KMS-11 (cell line): Measurements from ENCODE around the gene PRPF31.

ENCODE experiments used
- H2AFZ ChIP-seq: fragments of 200-600 bp; sonication (generic); 2 replicates; pipeline ENCODE4 v1.6.1; 2016; ENCODE audit warnings: antibody characterized with exemption, mixed run types, low read depth
- H3K27ac ChIP-seq: fragments of 200-600 bp; sonication (generic); 2 replicates; pipeline ENCODE4 v1.6.1; 2016; ENCODE audit warnings: mild to moderate bottlenecking, mixed run types
- H3K27me3 ChIP-seq: fragments of 200-600 bp; sonication (generic); 2 replicates; pipeline ENCODE4 v1.6.1; 2017; ENCODE audit warnings: mild to moderate bottlenecking, low read depth, mixed run types, moderate library complexity; ENCODE audit not compliant: insufficient read depth
- H3K36me3 ChIP-seq: fragments of 200-600 bp; sonication (generic); 2 replicates; pipeline ENCODE4 v1.6.1; 2017; ENCODE audit warnings: mild to moderate bottlenecking, mixed run types; ENCODE audit not compliant: insufficient read depth
- H3K4me1 ChIP-seq: fragments of 200-600 bp; sonication (generic); 2 replicates; pipeline ENCODE4 v1.6.1; 2016; ENCODE audit warnings: mild to moderate bottlenecking, low read depth, mixed run types; ENCODE audit not compliant: poor library complexity, severe bottlenecking
- H3K4me2 ChIP-seq: fragments of 200-600 bp; sonication (generic); 2 replicates; pipeline ENCODE4 v1.7.0; 2016; ENCODE audit warnings: mild to moderate bottlenecking, mixed run types
- H3K4me3 ChIP-seq: fragments of 200-600 bp; sonication (generic); IDR thresholded peaks from 2 replicates; pipeline ENCODE4 v1.6.1; 2017; ENCODE audit warnings: low read depth, low read length, mixed read lengths; ENCODE audit not compliant: insufficient read depth
- H3K79me2 ChIP-seq: fragments of 200-600 bp; sonication (generic); 2 replicates; pipeline ENCODE4 v1.6.1; 2016; ENCODE audit warnings: low read depth, mixed run types; ENCODE audit not compliant: insufficient read depth
- H3K9ac ChIP-seq: fragments of 200-600 bp; sonication (generic); 2 replicates; pipeline ENCODE4 v1.6.1; 2016; ENCODE audit warnings: mild to moderate bottlenecking, mixed run types
- H4K20me1 ChIP-seq: fragments of 200-600 bp; sonication (generic); 2 replicates; pipeline ENCODE4 v1.6.1; 2016; ENCODE audit warnings: mild to moderate bottlenecking, mixed run types; ENCODE audit not compliant: insufficient read depth
- TF ChIP-seq, protein P1 (sequence below): fragments of 200-600 bp; sonication (generic); conservative IDR thresholded peaks from 2 replicates; pipeline ENCODE4 v1.6.1; 2017; ENCODE audit warnings: low read depth, mild to moderate bottlenecking, antibody characterized with exemption, low read length, moderate library complexity, mixed read lengths

PRPF31 gene

DNA sequence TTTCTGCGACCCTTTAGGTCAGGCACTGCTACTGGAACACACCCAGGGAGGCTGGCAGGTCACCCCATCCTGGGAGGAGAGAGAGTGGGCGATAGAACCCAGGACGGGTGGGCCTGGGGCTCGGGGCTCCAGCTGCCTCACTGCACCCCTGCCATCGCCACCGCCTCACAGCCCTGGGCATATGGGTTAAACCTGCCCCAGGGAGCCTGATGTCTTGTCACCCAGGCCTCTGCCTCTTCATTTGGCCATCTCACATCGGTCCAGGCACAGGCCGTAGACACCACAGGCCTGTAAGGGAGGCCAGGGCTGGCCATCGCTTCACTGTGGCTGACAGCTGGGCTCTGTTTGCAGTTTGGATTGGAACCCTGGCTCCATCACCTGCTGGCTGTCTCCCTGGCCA lies 10.2 kb downstream of the PRPF31 start:
- H2AFZ ChIP-seq: no peak overlapping the region
- H3K27ac ChIP-seq: no peak overlapping the region
- H3K79me2 ChIP-seq: no peaks in the 10 kb centered on the region
- H3K4me2 ChIP-seq: no peak overlapping the region
- H3K36me3 ChIP-seq: no peaks in the 10 kb centered on the region; the same call in 1 of the 2 replicates
- H4K20me1 ChIP-seq: no peaks in the 10 kb centered on the region
- TF ChIP-seq, protein P1, sequence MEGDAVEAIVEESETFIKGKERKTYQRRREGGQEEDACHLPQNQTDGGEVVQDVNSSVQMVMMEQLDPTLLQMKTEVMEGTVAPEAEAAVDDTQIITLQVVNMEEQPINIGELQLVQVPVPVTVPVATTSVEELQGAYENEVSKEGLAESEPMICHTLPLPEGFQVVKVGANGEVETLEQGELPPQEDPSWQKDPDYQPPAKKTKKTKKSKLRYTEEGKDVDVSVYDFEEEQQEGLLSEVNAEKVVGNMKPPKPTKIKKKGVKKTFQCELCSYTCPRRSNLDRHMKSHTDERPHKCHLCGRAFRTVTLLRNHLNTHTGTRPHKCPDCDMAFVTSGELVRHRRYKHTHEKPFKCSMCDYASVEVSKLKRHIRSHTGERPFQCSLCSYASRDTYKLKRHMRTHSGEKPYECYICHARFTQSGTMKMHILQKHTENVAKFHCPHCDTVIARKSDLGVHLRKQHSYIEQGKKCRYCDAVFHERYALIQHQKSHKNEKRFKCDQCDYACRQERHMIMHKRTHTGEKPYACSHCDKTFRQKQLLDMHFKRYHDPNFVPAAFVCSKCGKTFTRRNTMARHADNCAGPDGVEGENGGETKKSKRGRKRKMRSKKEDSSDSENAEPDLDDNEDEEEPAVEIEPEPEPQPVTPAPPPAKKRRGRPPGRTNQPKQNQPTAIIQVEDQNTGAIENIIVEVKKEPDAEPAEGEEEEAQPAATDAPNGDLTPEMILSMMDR: no peak
- H3K9ac ChIP-seq: no peak overlapping the region
- no peaks in the 10 kb centered on the region for H3K4me1 ChIP-seq
- H3K27me3 ChIP-seq: no peaks in the 10 kb centered on the region
- H3K4me3 ChIP-seq: no peak overlapping the region

DNA sequence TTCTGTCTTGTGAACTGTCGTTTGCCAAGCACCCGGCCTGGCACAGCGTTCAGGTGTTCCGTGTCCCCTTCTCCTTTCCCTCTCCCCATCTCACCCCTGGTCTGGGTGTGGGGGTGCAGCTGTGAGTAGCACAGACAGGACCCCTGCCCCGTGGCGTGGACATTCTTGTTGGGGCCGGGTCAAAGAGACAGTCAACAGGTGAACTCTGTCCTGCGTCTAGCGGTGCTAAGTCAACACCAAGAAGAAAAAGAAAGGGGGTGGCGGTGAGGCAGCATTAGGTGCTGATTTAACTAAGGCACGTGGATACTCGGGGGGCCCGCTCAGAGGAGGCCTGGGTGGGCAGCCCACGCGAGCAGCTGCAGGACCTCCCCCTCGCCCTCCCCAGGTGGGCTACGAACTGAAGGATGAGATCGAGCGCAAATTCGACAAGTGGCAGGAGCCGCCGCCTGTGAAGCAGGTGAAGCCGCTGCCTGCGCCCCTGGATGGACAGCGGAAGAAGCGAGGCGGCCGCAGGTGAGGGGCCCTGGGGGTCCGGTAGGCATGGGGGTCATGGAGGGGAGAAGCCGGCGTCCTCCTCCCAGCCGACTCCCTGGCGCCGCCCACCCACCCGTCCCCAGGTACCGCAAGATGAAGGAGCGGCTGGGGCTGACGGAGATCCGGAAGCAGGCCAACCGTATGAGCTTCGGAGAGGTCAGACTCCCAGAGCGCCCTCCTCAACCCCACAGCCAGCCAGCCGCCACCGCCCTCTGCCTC lies 12.3 kb downstream of the PRPF31 start:
- Histone ChIP-seq H3K4me1 (no peaks in the 10 kb centered on the region), H3K79me2 (no peaks in the 10 kb centered on the region), H3K27ac (no peak overlapping the region), H4K20me1 (no peaks in the 10 kb centered on the region), H3K9ac (no peak overlapping the region), H3K27me3 (no peaks in the 10 kb centered on the region), H3K4me2 (no peak overlapping the region), H3K36me3 (no peaks in the 10 kb centered on the region), H2AFZ (no peak overlapping the region), H3K4me3 (no peak overlapping the region)
- TF ChIP-seq, protein P1: no peak

DNA sequence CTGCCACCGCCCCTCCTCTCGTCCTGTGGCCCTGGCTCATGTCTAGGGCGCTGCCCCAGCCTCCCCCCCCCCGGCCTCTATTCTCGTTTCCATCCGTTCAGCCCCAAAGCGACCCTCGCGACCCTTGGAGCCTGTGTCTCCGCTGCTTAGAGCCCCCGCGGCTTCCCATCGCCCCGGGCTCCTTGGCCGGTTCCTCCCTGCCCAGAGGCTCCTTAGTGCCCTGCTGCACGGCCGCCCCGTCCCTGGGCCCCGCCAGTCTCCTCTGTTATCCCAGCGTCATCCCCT lies 12.8 kb downstream of the PRPF31 start:
- TF ChIP-seq, protein P1: no peak
- Histone ChIP-seq H3K79me2 (no peaks in the 10 kb centered on the region), H2AFZ (no peak overlapping the region), H3K4me2 (no peak overlapping the region), H3K36me3 (no peaks in the 10 kb centered on the region), H3K27ac (no peak overlapping the region), H3K9ac (no peak overlapping the region), H4K20me1 (no peaks in the 10 kb centered on the region), H3K27me3 (no peaks in the 10 kb centered on the region), H3K4me3 (no peak overlapping the region), H3K4me1 (no peaks in the 10 kb centered on the region)

DNA sequence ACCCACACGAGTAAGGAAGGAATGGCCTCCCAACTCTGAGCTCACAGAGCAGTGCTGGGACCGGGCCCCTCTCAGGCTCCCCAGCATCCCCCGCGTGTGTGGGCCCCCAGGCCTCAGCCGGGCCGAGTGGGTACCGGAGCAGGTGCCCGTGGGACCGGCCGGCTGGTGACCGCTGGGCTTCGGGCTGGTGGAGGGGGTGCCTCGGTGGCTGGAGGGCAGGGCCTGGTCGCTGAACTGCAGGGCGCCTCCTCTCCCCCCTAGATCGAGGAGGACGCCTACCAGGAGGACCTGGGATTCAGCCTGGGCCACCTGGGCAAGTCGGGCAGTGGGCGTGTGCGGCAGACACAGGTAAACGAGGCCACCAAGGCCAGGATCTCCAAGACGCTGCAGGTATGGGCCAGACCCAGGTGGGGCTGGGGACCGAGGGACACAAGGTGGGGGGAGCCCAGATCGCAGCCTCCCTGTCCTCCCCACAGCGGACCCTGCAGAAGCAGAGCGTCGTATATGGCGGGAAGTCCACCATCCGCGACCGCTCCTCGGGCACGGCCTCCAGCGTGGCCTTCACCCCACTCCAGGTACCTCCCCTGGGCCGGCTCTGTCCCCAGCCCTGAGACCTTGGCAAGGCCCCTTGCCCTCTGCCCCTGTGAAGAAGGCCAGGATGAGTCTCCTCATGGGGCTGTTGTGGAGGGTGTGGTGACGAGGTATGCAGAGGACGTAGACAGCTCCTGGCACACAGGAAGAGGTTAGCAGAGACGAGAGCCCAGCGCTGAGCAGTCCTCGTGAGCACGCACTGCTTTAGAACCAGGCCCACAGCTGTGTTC lies 13.5 kb downstream of the PRPF31 start:
- no peak overlapping the region for H3K9ac ChIP-seq
- no peak overlapping the region for H3K4me3 ChIP-seq

More for the DNA sequence above, 13.5 kb downstream of the PRPF31 start:
- H3K27me3 ChIP-seq: no peaks in the 10 kb centered on the region
- no peaks in the 10 kb centered on the region for H3K36me3 ChIP-seq
- H3K4me1 ChIP-seq: no peaks in the 10 kb centered on the region
- H3K4me2 ChIP-seq: no peak overlapping the region
- H2AFZ ChIP-seq: no peak overlapping the region
- no peaks in the 10 kb centered on the region for H3K79me2 ChIP-seq
- TF ChIP-seq, protein P1: no peak
- H4K20me1 ChIP-seq: no peaks in the 10 kb centered on the region
- H3K27ac ChIP-seq: no peak overlapping the region
